HEK293 (cell line): ENCODE data around the gene PAK6.

Source experiments
- CTCF ChIA-PET: fragments of 350-600 bp; formaldehyde crosslinking; extraction: SDS; loops from one replicate; lab custom pipeline; 2021; ENCODE audit warnings: antibody characterized with exemption; lab: Yijun Ruan, JAX
- POLR2A ChIA-PET: fragments of 300-600 bp; formaldehyde crosslinking; extraction: SDS; loops from one replicate; lab custom pipeline; 2020; ENCODE audit warnings: antibody characterized with exemption, inconsistent platforms; lab: Yijun Ruan, JAX
- H3K27ac ChIP-seq: fragments of 200-500 bp; sonication (Bioruptor generic); 2 replicates; pipeline ENCODE4 v1.5.1; 2014; ENCODE audit warnings: low read depth, low read length, control low read depth, inconsistent platforms; ENCODE audit errors: extremely low read depth
- H3K36me3 ChIP-seq, 2 experiments: fragments of 200-500 bp in 1 of 2; sonication (Bioruptor generic) in 1 of 2; 1 replicate in 1 of 2; 2 replicates in 1 of 2; pipeline ENCODE4 v1.5.1; 2014 to 2017; ENCODE audit warnings: inconsistent platforms in 2 of 2, low read length in 2 of 2; ENCODE audit not compliant: control insufficient read depth in 2 of 2, insufficient read depth in 1 of 2
- H3K4me1 ChIP-seq: fragments of 200-500 bp; sonication (Bioruptor generic); 2 replicates; pipeline ENCODE4 v1.5.1; 2014; ENCODE audit warnings: mild to moderate bottlenecking, low read length, inconsistent platforms; ENCODE audit not compliant: control insufficient read depth, insufficient read depth
- H3K4me3 ChIP-seq: 2 replicates; pipeline ENCODE4 v1.5.1; 2011; ENCODE audit warnings: low read depth, mild to moderate bottlenecking, control low read depth, low read length, moderate library complexity
- H3K9me3 ChIP-seq: fragments of 200-500 bp; sonication (Bioruptor generic); 2 replicates; pipeline ENCODE4 v1.5.1; 2014; ENCODE audit warnings: low read depth, low read length, inconsistent platforms; ENCODE audit not compliant: control insufficient read depth, insufficient read depth
- GLI2 ChIP-seq: fragments of 450-650 bp; formaldehyde crosslinking; IDR thresholded peaks from 2 replicates; pipeline ENCODE4; 2017; ENCODE audit warnings: missing biosample characterization, missing genetic modification characterization, low read depth, borderline replicate concordance
- MYNN ChIP-seq: fragments of 450-650 bp; formaldehyde crosslinking; IDR thresholded peaks from 2 replicates; pipeline ENCODE4 v1.5.1; 2016; ENCODE audit warnings: missing biosample characterization, missing genetic modification characterization, borderline replicate concordance
- OVOL3 ChIP-seq: fragments of 450-650 bp; formaldehyde crosslinking; IDR thresholded peaks from 2 replicates; pipeline ENCODE4 v1.5.1; 2016; ENCODE audit warnings: missing biosample characterization, missing genetic modification characterization
- ZBTB20 ChIP-seq: fragments of 450-650 bp; formaldehyde crosslinking; IDR thresholded peaks from 2 replicates; pipeline ENCODE4 v1.5.1; 2016; ENCODE audit warnings: missing biosample characterization, missing genetic modification characterization
- ZBTB21 ChIP-seq: fragments of 450-650 bp; formaldehyde crosslinking; IDR thresholded peaks from 2 replicates; pipeline ENCODE4 v1.5.1; 2017; ENCODE audit warnings: missing biosample characterization, missing genetic modification characterization
- ZBTB48 ChIP-seq: fragments of 450-650 bp; formaldehyde crosslinking; IDR thresholded peaks from 2 replicates; pipeline ENCODE4 v1.5.1; 2016; ENCODE audit warnings: missing biosample characterization, missing genetic modification characterization
- ZFP37 ChIP-seq: fragments of 450-650 bp; formaldehyde crosslinking; IDR thresholded peaks from 2 replicates; pipeline ENCODE4 v1.5.1; 2016; ENCODE audit warnings: missing biosample characterization, missing genetic modification characterization
- ZIC2 ChIP-seq: fragments of 450-650 bp; formaldehyde crosslinking; IDR thresholded peaks from 2 replicates; pipeline ENCODE4 v1.5.1; 2016; ENCODE audit warnings: missing biosample characterization, missing genetic modification characterization
- ZNF121 ChIP-seq: fragments of 450-650 bp; formaldehyde crosslinking; IDR thresholded peaks from 2 replicates; pipeline ENCODE4 v1.5.1; 2016; ENCODE audit warnings: missing biosample characterization, missing genetic modification characterization
- ZNF133 ChIP-seq: fragments of 450-650 bp; formaldehyde crosslinking; IDR thresholded peaks from 2 replicates; pipeline ENCODE4 v1.5.1; 2016; ENCODE audit warnings: missing biosample characterization, missing genetic modification characterization
- ZNF175 ChIP-seq: fragments of 450-650 bp; formaldehyde crosslinking; IDR thresholded peaks from 2 replicates; pipeline ENCODE4 v1.5.1; 2016; ENCODE audit warnings: missing biosample characterization, missing genetic modification characterization
- ZNF335 ChIP-seq: fragments of 450-650 bp; formaldehyde crosslinking; conservative IDR thresholded peaks from 2 replicates; pipeline ENCODE4 v1.5.1; 2016; ENCODE audit warnings: missing biosample characterization, missing genetic modification characterization
- ZNF341 ChIP-seq: fragments of 450-650 bp; formaldehyde crosslinking; IDR thresholded peaks from 2 replicates; pipeline ENCODE4; 2016; ENCODE audit warnings: low read depth, missing biosample characterization, missing genetic modification characterization
- ZNF354C ChIP-seq: fragments of 450-650 bp; formaldehyde crosslinking; IDR thresholded peaks from 2 replicates; pipeline ENCODE4 v1.5.1; 2016; ENCODE audit warnings: missing biosample characterization, missing genetic modification characterization, low read depth, borderline replicate concordance
- ZNF37A ChIP-seq: fragments of 450-650 bp; IDR thresholded peaks from 2 replicates; pipeline ENCODE4 v1.5.1; 2018; ENCODE audit warnings: missing biosample characterization, missing genetic modification characterization
- ZNF423 ChIP-seq: fragments of 450-650 bp; formaldehyde crosslinking; IDR thresholded peaks from 2 replicates; pipeline ENCODE4 v1.5.1; 2016; ENCODE audit warnings: missing biosample characterization, missing genetic modification characterization
- ZNF530 ChIP-seq: fragments of 450-650 bp; formaldehyde crosslinking; IDR thresholded peaks from 2 replicates; pipeline ENCODE4 v1.5.1; 2016; ENCODE audit warnings: low read depth, missing biosample characterization, missing genetic modification characterization
- ZNF549 ChIP-seq: fragments of 450-650 bp; IDR thresholded peaks from 2 replicates; pipeline ENCODE4 v1.5.1; 2018; ENCODE audit warnings: missing biosample characterization, missing genetic modification characterization, mild to moderate bottlenecking, inconsistent platforms, moderate library complexity
- ZNF626 ChIP-seq: fragments of 450-650 bp; sonication (Bioruptor Pico); formaldehyde crosslinking; IDR thresholded peaks from 2 replicates; pipeline ENCODE4 v1.5.1; 2018; ENCODE audit warnings: missing biosample characterization, missing genetic modification characterization, inconsistent platforms
- ZNF664 ChIP-seq: fragments of 450-650 bp; formaldehyde crosslinking; IDR thresholded peaks from 2 replicates; pipeline ENCODE4 v1.5.1; 2016; ENCODE audit warnings: missing biosample characterization, missing genetic modification characterization
- ZNF768 ChIP-seq: fragments of 450-650 bp; formaldehyde crosslinking; IDR thresholded peaks from 2 replicates; pipeline ENCODE4 v1.5.1; 2018; ENCODE audit warnings: missing biosample characterization, mild to moderate bottlenecking, missing genetic modification characterization
- ZNF776 ChIP-seq: fragments of 450-650 bp; formaldehyde crosslinking; IDR thresholded peaks from 2 replicates; pipeline ENCODE4 v1.5.0; 2017; ENCODE audit warnings: missing biosample characterization, missing genetic modification characterization, borderline replicate concordance
- ZNF777 ChIP-seq: fragments of 450-650 bp; formaldehyde crosslinking; IDR thresholded peaks from 2 replicates; pipeline ENCODE4 v1.5.1; 2017; ENCODE audit warnings: missing biosample characterization, missing genetic modification characterization, borderline replicate concordance
- ZNF785 ChIP-seq: fragments of 450-650 bp; formaldehyde crosslinking; IDR thresholded peaks from 2 replicates; pipeline ENCODE4 v1.5.1; 2016; ENCODE audit warnings: missing biosample characterization, missing genetic modification characterization
- TF ChIP-seq, protein P1 (sequence below): fragments of 450-650 bp; formaldehyde crosslinking; IDR thresholded peaks from 2 replicates; pipeline ENCODE4 v1.5.1; 2016; ENCODE audit warnings: missing biosample characterization, missing genetic modification characterization
- TF ChIP-seq, protein P2 (sequence below): fragments of 450-650 bp; formaldehyde crosslinking; IDR thresholded peaks from 2 replicates; pipeline ENCODE4 v1.5.1; 2017; ENCODE audit warnings: missing biosample characterization, missing genetic modification characterization
- TF ChIP-seq, protein P3 (sequence below): fragments of 450-650 bp; formaldehyde crosslinking; IDR thresholded peaks from 2 replicates; pipeline ENCODE4 v1.5.0; 2017; ENCODE audit warnings: missing biosample characterization, missing genetic modification characterization, borderline replicate concordance

PAK6 gene

DNA sequence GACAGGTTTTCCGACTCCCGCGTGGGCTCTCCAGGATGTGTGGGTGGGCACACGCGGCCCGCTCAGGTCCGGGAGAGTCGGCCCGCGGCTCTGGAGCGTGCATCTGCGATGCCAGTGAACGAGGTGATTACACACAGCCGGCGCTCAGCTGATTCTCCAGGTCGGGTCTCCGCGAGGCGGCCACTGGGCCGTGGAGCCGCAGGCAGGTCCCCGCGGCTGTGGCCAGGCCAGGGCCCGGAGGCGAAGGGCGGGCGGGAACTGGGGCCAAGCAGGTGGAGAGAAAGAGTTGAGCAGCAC lies 13.2 kb downstream of the PAK6 start (continued):
- TF ChIP-seq GLI2 (tag by site-specific recombination) (no peak), ZNF37A (tag by site-specific recombination) (no peak)

DNA sequence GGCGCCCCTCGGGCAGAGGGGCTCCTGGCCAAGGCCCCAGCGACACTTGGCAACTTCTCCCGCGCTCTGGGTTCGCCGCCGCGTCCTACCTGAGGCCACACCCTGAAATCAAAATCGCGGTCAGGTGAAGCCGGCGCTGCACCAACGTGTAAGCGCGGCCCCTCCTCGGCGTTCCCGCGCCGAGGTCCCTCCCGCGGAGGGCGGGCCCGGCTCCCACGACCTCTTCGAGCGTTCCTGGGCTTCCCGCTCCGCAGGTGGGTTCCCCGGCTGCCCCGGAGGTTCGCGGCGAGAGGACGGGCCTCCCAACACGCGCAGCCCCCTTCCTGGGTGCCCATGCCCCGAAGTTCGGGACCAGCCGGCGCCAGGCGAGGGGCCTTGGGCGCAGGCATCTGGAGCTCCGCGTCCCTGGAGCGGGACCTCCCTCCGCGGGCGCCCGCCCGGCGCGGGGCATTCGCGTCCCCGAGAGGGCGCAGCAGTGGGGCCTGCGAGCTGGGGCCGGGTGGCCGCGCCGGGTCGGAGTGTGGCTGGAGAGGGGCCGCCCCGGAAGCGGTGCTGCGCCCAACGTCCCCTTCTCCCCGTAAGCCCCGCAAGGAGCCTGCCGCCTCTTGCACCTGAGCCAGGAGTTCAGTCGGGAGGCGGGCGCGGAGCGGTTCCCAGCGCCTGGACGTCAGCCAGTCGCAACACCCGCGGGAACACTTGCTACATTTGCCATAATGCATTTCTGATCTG lies 13.7 kb downstream of the PAK6 start:
- POLR2A ChIA-PET, result interaction anchor here (1.0 kb wide), 1 partner anchor 70 kb away, joined by 3 read pairs; the partner anchor contains the start of gene INAFM2
- Histone ChIP-seq H3K4me3 (peak overlapping the region; percentile 14; the same call in 1 of the 2 replicates), H3K27ac (peak overlapping the region; percentile 5; the same call in 1 of the 2 replicates), H3K36me3 (no peaks in the 10 kb centered on the region), H3K9me3 (no peaks in the 10 kb centered on the region), H3K4me1 (peaks cover 4% of the 10 kb centered on the region; the same call in 1 of the 2 replicates)
- CTCF ChIA-PET, result no interaction called here
- TF ChIP-seq ZBTB21 (tag by site-specific recombination) (no peak), ZBTB20 (no peak), ZNF777 (no peak), OVOL3 (tag by site-specific recombination) (no peak), ZIC2 (tag by site-specific recombination) (no peak), ZNF121 (no peak), ZNF549 (tag by site-specific recombination) (no peak)
- TF ChIP-seq, protein P1, sequence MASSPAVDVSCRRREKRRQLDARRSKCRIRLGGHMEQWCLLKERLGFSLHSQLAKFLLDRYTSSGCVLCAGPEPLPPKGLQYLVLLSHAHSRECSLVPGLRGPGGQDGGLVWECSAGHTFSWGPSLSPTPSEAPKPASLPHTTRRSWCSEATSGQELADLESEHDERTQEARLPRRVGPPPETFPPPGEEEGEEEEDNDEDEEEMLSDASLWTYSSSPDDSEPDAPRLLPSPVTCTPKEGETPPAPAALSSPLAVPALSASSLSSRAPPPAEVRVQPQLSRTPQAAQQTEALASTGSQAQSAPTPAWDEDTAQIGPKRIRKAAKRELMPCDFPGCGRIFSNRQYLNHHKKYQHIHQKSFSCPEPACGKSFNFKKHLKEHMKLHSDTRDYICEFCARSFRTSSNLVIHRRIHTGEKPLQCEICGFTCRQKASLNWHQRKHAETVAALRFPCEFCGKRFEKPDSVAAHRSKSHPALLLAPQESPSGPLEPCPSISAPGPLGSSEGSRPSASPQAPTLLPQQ, result no peak
- TF ChIP-seq, all 188 proteins: peak for 0

DNA sequence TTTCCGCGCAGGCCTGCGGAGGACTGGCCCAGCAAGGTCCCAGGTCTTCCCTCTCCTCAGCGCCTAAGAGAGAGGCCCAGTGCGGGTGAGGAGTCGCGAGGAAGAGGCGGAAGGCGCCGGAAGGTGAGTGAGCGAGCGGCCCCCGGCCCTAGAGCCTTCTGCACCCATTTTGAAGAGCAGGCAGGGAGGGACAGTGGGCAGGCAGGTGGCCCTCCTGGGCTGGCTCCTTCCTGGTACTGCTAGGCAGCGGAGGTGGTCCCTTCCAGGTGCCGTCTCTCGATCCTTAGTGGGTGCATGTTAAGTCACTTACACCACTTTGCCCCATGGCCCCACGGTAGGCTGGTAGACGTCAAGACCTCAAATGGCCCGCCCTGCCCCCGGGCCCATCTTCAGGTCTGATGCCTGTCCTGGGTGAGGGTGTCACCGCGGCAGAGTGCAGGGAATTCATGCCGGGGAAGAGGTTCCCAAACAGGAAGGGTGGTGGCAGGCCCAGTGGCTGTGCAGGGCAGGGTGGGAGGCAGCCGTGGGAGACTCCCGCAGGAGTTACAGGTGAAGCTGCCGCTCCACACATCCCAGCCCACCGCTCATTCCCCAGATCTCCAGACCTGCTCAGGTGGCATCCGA lies 14.4 kb downstream of the PAK6 start:
- Histone ChIP-seq H3K27ac (peak overlapping the region; percentile 5; the same call in 1 of the 2 replicates), H3K4me3 (no peak overlapping the region), H3K4me1 (peaks cover 4% of the 10 kb centered on the region; the same call in 1 of the 2 replicates), H3K36me3 (no peaks in the 10 kb centered on the region), H3K9me3 (no peaks in the 10 kb centered on the region)
- ChIA-PET CTCF (interaction anchor here (2.4 kb wide), 1 partner anchor 21 kb away, joined by 18 read pairs; no protein-coding TSS in a partner anchor), POLR2A (interaction anchor here (1.0 kb wide), 1 partner anchor 70 kb away, joined by 3 read pairs; the partner anchor contains the start of gene INAFM2)
- TF ChIP-seq ZNF768 (no peak), ZFP37 (no peak), MYNN (tag by site-specific recombination) (no peak), ZNF423 (tag by site-specific recombination) (no peak), ZNF664 (tag by site-specific recombination) (no peak), ZNF354C (tag by site-specific recombination) (no peak), ZNF335 (tag by site-specific recombination) (no peak), ZNF785 (tag by site-specific recombination) (no peak), ZNF133 (tag by site-specific recombination) (no peak), ZNF341 (tag by site-specific recombination) (no peak), ZNF530 (tag by site-specific recombination) (no peak), ZNF776 (no peak), ZNF175 (tag by site-specific recombination) (no peak), ZNF626 (no peak), ZBTB48 (tag by site-specific recombination) (no peak)
- TF ChIP-seq, protein P2, sequence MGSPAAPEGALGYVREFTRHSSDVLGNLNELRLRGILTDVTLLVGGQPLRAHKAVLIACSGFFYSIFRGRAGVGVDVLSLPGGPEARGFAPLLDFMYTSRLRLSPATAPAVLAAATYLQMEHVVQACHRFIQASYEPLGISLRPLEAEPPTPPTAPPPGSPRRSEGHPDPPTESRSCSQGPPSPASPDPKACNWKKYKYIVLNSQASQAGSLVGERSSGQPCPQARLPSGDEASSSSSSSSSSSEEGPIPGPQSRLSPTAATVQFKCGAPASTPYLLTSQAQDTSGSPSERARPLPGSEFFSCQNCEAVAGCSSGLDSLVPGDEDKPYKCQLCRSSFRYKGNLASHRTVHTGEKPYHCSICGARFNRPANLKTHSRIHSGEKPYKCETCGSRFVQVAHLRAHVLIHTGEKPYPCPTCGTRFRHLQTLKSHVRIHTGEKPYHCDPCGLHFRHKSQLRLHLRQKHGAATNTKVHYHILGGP, result no peak
- TF ChIP-seq, protein P3, sequence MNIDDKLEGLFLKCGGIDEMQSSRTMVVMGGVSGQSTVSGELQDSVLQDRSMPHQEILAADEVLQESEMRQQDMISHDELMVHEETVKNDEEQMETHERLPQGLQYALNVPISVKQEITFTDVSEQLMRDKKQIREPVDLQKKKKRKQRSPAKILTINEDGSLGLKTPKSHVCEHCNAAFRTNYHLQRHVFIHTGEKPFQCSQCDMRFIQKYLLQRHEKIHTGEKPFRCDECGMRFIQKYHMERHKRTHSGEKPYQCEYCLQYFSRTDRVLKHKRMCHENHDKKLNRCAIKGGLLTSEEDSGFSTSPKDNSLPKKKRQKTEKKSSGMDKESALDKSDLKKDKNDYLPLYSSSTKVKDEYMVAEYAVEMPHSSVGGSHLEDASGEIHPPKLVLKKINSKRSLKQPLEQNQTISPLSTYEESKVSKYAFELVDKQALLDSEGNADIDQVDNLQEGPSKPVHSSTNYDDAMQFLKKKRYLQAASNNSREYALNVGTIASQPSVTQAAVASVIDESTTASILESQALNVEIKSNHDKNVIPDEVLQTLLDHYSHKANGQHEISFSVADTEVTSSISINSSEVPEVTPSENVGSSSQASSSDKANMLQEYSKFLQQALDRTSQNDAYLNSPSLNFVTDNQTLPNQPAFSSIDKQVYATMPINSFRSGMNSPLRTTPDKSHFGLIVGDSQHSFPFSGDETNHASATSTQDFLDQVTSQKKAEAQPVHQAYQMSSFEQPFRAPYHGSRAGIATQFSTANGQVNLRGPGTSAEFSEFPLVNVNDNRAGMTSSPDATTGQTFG (tag by site-specific recombination), result no peak
